Measurements from ENCODE around the gene DOK6. TPM values are rescaled to one million over a fixed set of nuclear protein-coding genes. Genes with fewer than 3 reads are reported as not detected.

DOK6 gene
- total and polyA plus RNA-seq, 9 of the 15 experiments (the other 6 are each of a cell fraction or from before 2014, with no cell fraction given): not detected

DNA sequence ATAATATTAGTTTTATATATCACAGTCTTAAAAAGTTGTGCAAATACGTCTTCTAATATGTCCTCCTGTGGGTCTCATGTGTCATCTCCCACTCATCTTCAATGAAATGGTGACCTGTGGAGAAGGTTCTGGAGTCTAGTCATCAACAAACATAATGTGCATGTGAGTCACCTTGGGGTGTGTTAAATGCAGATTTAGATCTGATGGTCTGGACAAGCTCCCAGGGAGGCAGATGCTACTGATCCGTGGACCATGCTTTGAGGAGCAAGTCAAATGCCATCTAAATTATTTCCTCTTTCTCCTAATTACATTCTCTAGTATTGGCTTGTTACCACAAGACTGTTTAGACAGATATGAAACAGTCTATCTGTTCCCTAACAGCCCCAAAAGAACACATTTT is 336.0 kb downstream of the DOK6 start:
- intact Hi-C loops (cut with micrococcal nuclease): no loop called here
- Histone ChIP-seq H2AFZ (ENCODE audit: low read depth, low read length) (no peak overlapping the region), H3K4me1 (replicated peaks in 1 of 2; ENCODE audit: control insufficient read depth in 2 of 2, insufficient read depth in 2 of 2, low read length in 2 of 2) (no peaks in the 10 kb centered on the region), H3K9ac (ENCODE audit: insufficient read depth in 1 of 2, low read depth in 2 of 2, low read length in 2 of 2) (no peak overlapping the region), H3K4me3 (no peak overlapping the region), H3K9me3 (replicated peaks; ENCODE audit: control insufficient read depth, insufficient read depth, low read depth, low read length) (no peaks in the 10 kb centered on the region), H4K20me1 (replicated peaks; ENCODE audit: control insufficient read depth, insufficient read depth, low read length) (no peaks in the 10 kb centered on the region), H3K79me2 (ENCODE audit: control insufficient read depth, insufficient read depth, low read length) (no peaks in the 10 kb centered on the region), H3K27ac (ENCODE audit: extremely low read depth, low read depth, low read length) (no peak overlapping the region), H3K9me1 (ENCODE audit: control insufficient read depth, insufficient read depth, low read length) (no peaks in the 10 kb centered on the region), H3K36me3 (ENCODE audit: control insufficient read depth, insufficient read depth, low read length) (no peaks in the 10 kb centered on the region), H3K4me2 (ENCODE audit: insufficient read depth, low read length) (no peak overlapping the region), H3K27me3 (ENCODE audit: control insufficient read depth in 2 of 2, insufficient read depth in 2 of 2, low read length in 2 of 2) (no peaks in the 10 kb centered on the region)
- no peak for DNase-seq (ENCODE audit: extremely low read depth in 1 of 4, low spot score in 3 of 4)
- no TSS peak for BruUV-seq (replicated peaks)
- in situ Hi-C loops (cut with MboI): no loop called here
- 4% methylated on average over 2 of the region's 2 CpGs for WGBS (ENCODE audit: insufficient coverage, low coverage, missing lambda C conversion rate)
- FAIRE-seq: no peak
- POLR2A ChIA-PET: no interaction called here
- no peak for ATAC-seq
- CTCF ChIA-PET (ENCODE audit: low intra/inter-chr PET ratio): no interaction called here
- TF ChIP-seq FOSL1 (tag; conservative IDR thresholded peaks at IDR 0.05) (0 out of 2 replicates have a peak, but pooled peaks have one; percentile 21), POLR2H (tag; IDR thresholded peaks at IDR 0.05; ENCODE audit: low read depth) (no peak)

DNA sequence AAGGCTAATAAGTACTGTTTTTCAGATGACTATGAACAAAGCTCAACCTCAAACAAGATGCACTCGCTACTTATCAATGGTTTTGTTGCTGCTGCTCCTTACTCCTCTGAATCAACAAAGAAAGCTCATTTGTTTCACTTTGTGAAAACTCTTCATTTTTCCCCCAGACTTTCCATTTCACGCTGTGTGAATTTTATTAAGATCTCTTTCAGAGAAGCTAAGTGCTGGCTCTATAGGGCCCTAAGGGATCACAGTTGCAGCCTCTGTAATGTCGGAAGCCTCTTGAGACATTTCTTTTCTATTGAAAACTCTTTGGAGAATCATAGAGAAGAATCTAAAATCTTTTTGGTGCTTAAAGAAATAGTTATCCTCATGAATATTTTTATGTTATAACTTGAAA is 337.2 kb downstream of the DOK6 start:
- Histone ChIP-seq H2AFZ (ENCODE audit: low read depth, low read length) (no peak overlapping the region), H3K9me3 (replicated peaks; ENCODE audit: control insufficient read depth, insufficient read depth, low read depth, low read length) (no peaks in the 10 kb centered on the region), H3K4me1 (replicated peaks in 1 of 2; ENCODE audit: control insufficient read depth in 2 of 2, insufficient read depth in 2 of 2, low read length in 2 of 2) (no peaks in the 10 kb centered on the region), H3K79me2 (ENCODE audit: control insufficient read depth, insufficient read depth, low read length) (no peaks in the 10 kb centered on the region), H4K20me1 (replicated peaks; ENCODE audit: control insufficient read depth, insufficient read depth, low read length) (no peaks in the 10 kb centered on the region), H3K27ac (ENCODE audit: extremely low read depth, low read depth, low read length) (no peak overlapping the region), H3K4me3 (no peak overlapping the region), H3K27me3 (ENCODE audit: control insufficient read depth in 2 of 2, insufficient read depth in 2 of 2, low read length in 2 of 2) (no peaks in the 10 kb centered on the region), H3K4me2 (ENCODE audit: insufficient read depth, low read length) (no peak overlapping the region), H3K36me3 (ENCODE audit: control insufficient read depth, insufficient read depth, low read length) (no peaks in the 10 kb centered on the region), H3K9me1 (ENCODE audit: control insufficient read depth, insufficient read depth, low read length) (no peaks in the 10 kb centered on the region), H3K9ac (ENCODE audit: insufficient read depth in 1 of 2, low read depth in 2 of 2, low read length in 2 of 2) (no peak overlapping the region)
- FAIRE-seq (no peak), ATAC-seq (no peak), DNase-seq (ENCODE audit: extremely low read depth in 1 of 4, low spot score in 3 of 4) (no peak)
- intact Hi-C loops (cut with micrococcal nuclease): no loop called here
- POLR2A ChIA-PET: no interaction called here
- no TSS peak for BruUV-seq (replicated peaks)
- 7% methylated on average over 3 of the region's 3 CpGs for WGBS (ENCODE audit: insufficient coverage, low coverage, missing lambda C conversion rate)
- in situ Hi-C loops (cut with MboI): no loop called here
- CTCF ChIA-PET (ENCODE audit: low intra/inter-chr PET ratio): no interaction called here
- no peak for TF ChIP-seq MTF1 (CRISPR knock-in tag; IDR thresholded peaks at IDR 0.05; ENCODE audit: borderline replicate concordance)
- TF ChIP-seq ARID1B (IDR thresholded peaks at IDR 0.05): no peak
- no peak for TF ChIP-seq CREB1 (IDR thresholded peaks at IDR 0.05)
- TF ChIP-seq CREB1 (CRISPR knock-in tag; IDR thresholded peaks at IDR 0.05): no peak
- TF ChIP-seq, protein P1, sequence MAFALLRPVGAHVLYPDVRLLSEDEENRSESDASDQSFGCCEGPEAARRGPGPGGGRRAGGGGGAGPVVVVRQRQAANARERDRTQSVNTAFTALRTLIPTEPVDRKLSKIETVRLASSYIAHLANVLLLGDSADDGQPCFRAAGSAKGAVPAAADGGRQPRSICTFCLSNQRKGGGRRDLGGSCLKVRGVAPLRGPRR (CRISPR knock-in tag; IDR thresholded peaks at IDR 0.05): no peak
- TF ChIP-seq COPS2 (conservative IDR thresholded peaks at IDR 0.05): no peak
- no peak for TF ChIP-seq ZNF561 (CRISPR knock-in tag; conservative IDR thresholded peaks at IDR 0.05)
- TF ChIP-seq, protein P2, sequence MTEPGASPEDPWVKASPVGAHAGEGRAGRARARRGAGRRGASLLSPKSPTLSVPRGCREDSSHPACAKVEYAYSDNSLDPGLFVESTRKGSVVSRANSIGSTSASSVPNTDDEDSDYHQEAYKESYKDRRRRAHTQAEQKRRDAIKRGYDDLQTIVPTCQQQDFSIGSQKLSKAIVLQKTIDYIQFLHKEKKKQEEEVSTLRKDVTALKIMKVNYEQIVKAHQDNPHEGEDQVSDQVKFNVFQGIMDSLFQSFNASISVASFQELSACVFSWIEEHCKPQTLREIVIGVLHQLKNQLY (CRISPR knock-in tag; conservative IDR thresholded peaks at IDR 0.05): no peak
- TF ChIP-seq, protein P3, sequence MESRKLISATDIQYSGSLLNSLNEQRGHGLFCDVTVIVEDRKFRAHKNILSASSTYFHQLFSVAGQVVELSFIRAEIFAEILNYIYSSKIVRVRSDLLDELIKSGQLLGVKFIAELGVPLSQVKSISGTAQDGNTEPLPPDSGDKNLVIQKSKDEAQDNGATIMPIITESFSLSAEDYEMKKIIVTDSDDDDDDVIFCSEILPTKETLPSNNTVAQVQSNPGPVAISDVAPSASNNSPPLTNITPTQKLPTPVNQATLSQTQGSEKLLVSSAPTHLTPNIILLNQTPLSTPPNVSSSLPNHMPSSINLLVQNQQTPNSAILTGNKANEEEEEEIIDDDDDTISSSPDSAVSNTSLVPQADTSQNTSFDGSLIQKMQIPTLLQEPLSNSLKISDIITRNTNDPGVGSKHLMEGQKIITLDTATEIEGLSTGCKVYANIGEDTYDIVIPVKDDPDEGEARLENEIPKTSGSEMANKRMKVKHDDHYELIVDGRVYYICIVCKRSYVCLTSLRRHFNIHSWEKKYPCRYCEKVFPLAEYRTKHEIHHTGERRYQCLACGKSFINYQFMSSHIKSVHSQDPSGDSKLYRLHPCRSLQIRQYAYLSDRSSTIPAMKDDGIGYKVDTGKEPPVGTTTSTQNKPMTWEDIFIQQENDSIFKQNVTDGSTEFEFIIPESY (CRISPR knock-in tag; IDR thresholded peaks at IDR 0.05): no peak
- TF ChIP-seq, protein P4, sequence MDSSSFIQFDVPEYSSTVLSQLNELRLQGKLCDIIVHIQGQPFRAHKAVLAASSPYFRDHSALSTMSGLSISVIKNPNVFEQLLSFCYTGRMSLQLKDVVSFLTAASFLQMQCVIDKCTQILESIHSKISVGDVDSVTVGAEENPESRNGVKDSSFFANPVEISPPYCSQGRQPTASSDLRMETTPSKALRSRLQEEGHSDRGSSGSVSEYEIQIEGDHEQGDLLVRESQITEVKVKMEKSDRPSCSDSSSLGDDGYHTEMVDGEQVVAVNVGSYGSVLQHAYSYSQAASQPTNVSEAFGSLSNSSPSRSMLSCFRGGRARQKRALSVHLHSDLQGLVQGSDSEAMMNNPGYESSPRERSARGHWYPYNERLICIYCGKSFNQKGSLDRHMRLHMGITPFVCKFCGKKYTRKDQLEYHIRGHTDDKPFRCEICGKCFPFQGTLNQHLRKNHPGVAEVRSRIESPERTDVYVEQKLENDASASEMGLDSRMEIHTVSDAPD (CRISPR knock-in tag; IDR thresholded peaks at IDR 0.05): no peak
- no peak for TF ChIP-seq IRF2 (CRISPR knock-in tag; IDR thresholded peaks at IDR 0.05)
